H9 (cell line): ENCODE measurements around the gene GMPR. TPM values are rescaled to one million over a fixed set of nuclear protein-coding genes. Genes with fewer than 3 reads are reported as not detected.

Experiments used
- DNase-seq: peaks from one replicate; pipeline ENCODE4 v3.0.0-alpha.2; 2017
- H2AFZ ChIP-seq: one replicate; pipeline ENCODE4 v1.6.1; 2013; ENCODE audit warnings: mild to moderate bottlenecking, low read length, control low read depth, moderate library complexity
- H2AK5ac ChIP-seq: 2 replicates; pipeline ENCODE4 v1.6.1; 2013; ENCODE audit warnings: low read length, control low read depth, mixed read lengths; ENCODE audit not compliant: insufficient read length
- H2BK120ac ChIP-seq: one replicate; pipeline ENCODE4 v1.6.1; 2013; ENCODE audit warnings: low read depth, mild to moderate bottlenecking, low read length, control low read depth, inconsistent platforms; ENCODE audit not compliant: poor library complexity, severe bottlenecking
- H2BK12ac ChIP-seq: 2 replicates; pipeline ENCODE4 v1.6.1; 2013; ENCODE audit warnings: low read length, control low read depth, mixed read lengths, low read depth; ENCODE audit not compliant: insufficient read length
- H2BK15ac ChIP-seq: 2 replicates; pipeline ENCODE4 v1.6.1; 2013; ENCODE audit warnings: low read depth, low read length, control low read depth
- H2BK20ac ChIP-seq: one replicate; pipeline ENCODE4 v1.6.1; 2013; ENCODE audit warnings: low read depth, mild to moderate bottlenecking, low read length, control low read depth, inconsistent platforms; ENCODE audit not compliant: poor library complexity, severe bottlenecking
- H2BK5ac ChIP-seq: 2 replicates; pipeline ENCODE4 v1.6.1; 2013; ENCODE audit warnings: low read length, control low read depth, mixed read lengths; ENCODE audit not compliant: insufficient read length
- H3K14ac ChIP-seq: 2 replicates; pipeline ENCODE4 v1.6.1; 2013; ENCODE audit warnings: low read length, control low read depth; ENCODE audit not compliant: insufficient read depth
- H3K18ac ChIP-seq: 2 replicates; pipeline ENCODE4 v1.6.1; 2013; ENCODE audit warnings: low read depth, mild to moderate bottlenecking, mixed read lengths, low read length, control low read depth; ENCODE audit not compliant: insufficient read length
- H3K23ac ChIP-seq: 2 replicates; pipeline ENCODE4 v1.6.1; 2013; ENCODE audit warnings: low read length, control low read depth, mixed read lengths, low read depth; ENCODE audit not compliant: insufficient read length
- H3K23me2 ChIP-seq: 2 replicates; pipeline ENCODE4 v1.6.1; 2013; ENCODE audit warnings: low read depth, mild to moderate bottlenecking, mixed read lengths, low read length, control low read depth; ENCODE audit not compliant: insufficient read length, poor library complexity, severe bottlenecking
- H3K27ac ChIP-seq: 2 replicates; pipeline ENCODE4 v1.5.1; 2013; ENCODE audit warnings: low read length, control low read depth, mixed read lengths, low read depth; ENCODE audit not compliant: insufficient read length
- H3K27me3 ChIP-seq: 2 replicates; pipeline ENCODE4 v1.6.1; 2013; ENCODE audit warnings: low read length, control low read depth, inconsistent platforms; ENCODE audit not compliant: insufficient read depth
- H3K4ac ChIP-seq: 2 replicates; pipeline ENCODE4 v1.6.1; 2013; ENCODE audit warnings: low read depth, mild to moderate bottlenecking, control low read depth, inconsistent platforms, low read length, moderate library complexity
- H3K4me1 ChIP-seq: 2 replicates; pipeline ENCODE4 v1.6.1; 2013; ENCODE audit warnings: low read length, control low read depth, inconsistent platforms; ENCODE audit not compliant: insufficient read depth
- H3K4me2 ChIP-seq: 2 replicates; pipeline ENCODE4 v1.6.1; 2013; ENCODE audit warnings: low read length, control low read depth, mixed read lengths; ENCODE audit not compliant: insufficient read length, insufficient read depth
- H3K56ac ChIP-seq: 2 replicates; pipeline ENCODE4 v1.6.1; 2013; ENCODE audit warnings: low read depth, mild to moderate bottlenecking, mixed read lengths, low read length, control low read depth; ENCODE audit not compliant: insufficient read length
- H3K79me1 ChIP-seq: 2 replicates; pipeline ENCODE4 v1.6.1; 2013; ENCODE audit warnings: low read depth, mild to moderate bottlenecking, moderate library complexity, low read length, control low read depth, inconsistent platforms; ENCODE audit not compliant: insufficient read depth, poor library complexity, severe bottlenecking
- H3K79me2 ChIP-seq: 2 replicates; pipeline ENCODE4 v1.6.1; 2013; ENCODE audit warnings: low read length, control low read depth, inconsistent platforms; ENCODE audit not compliant: insufficient read depth
- H3K9ac ChIP-seq: 2 replicates; pipeline ENCODE4 v1.6.1; 2013; ENCODE audit warnings: low read length, control low read depth, mixed read lengths; ENCODE audit not compliant: insufficient read length; ENCODE audit errors: extremely low read depth
- H3K9me3 ChIP-seq: one replicate; pipeline ENCODE4 v1.6.1; 2013; ENCODE audit warnings: low read depth, low read length, inconsistent platforms; ENCODE audit not compliant: control insufficient read depth
- H3T11ph ChIP-seq: one replicate; pipeline ENCODE4 v1.6.1; 2013; ENCODE audit warnings: mild to moderate bottlenecking, low read length, control low read depth, inconsistent platforms
- H4K20me1 ChIP-seq: one replicate; pipeline ENCODE4 v1.6.1; 2013; ENCODE audit not compliant: control insufficient read depth, insufficient read length, insufficient read depth
- H4K5ac ChIP-seq: 2 replicates; pipeline ENCODE4 v1.6.1; 2013; ENCODE audit warnings: low read depth, mild to moderate bottlenecking, mixed read lengths, low read length, control low read depth; ENCODE audit not compliant: insufficient read length
- H4K8ac ChIP-seq: replicated peaks from 2 replicates; pipeline ENCODE4 v1.6.1; 2013; ENCODE audit warnings: low read length, control low read depth, mixed read lengths, low read depth; ENCODE audit not compliant: insufficient read length
- H4K91ac ChIP-seq: 2 replicates; pipeline ENCODE4 v1.6.1; 2013; ENCODE audit warnings: low read depth, mild to moderate bottlenecking, moderate library complexity, mixed read lengths, low read length, control low read depth; ENCODE audit not compliant: insufficient read length
- H3K27ac Mint-ChIP-seq, 3 experiments: 2 replicates in 2 of 3; 3 replicates in 1 of 3; pipeline ENCODE4 v1.8.0; 2020 to 2021; ENCODE audit warnings: mixed read lengths in 3 of 3, mild to moderate bottlenecking in 1 of 3, moderate library complexity in 1 of 3
- H3K27me3 Mint-ChIP-seq: 2 replicates; pipeline ENCODE4 v1.8.0; 2021; ENCODE audit warnings: low read depth, mild to moderate bottlenecking, moderate library complexity, mixed read lengths
- H3K36me3 Mint-ChIP-seq, 3 experiments: 2 replicates in 2 of 3; 3 replicates in 1 of 3; pipeline ENCODE4 v1.8.0; 2020 to 2021; ENCODE audit warnings: low read depth in 3 of 3, mixed read lengths in 3 of 3; ENCODE audit not compliant: insufficient read depth in 1 of 3
- H3K4me1 Mint-ChIP-seq, 2 experiments: 2 replicates each; pipeline ENCODE4 v1.8.0; 2020; ENCODE audit warnings: mixed read lengths in 2 of 2
- H3K4me3 Mint-ChIP-seq, 2 experiments: 2 replicates in 1 of 2; 3 replicates in 1 of 2; pipeline ENCODE4 v1.8.0; 2020 to 2021; ENCODE audit warnings: mild to moderate bottlenecking in 2 of 2, mixed read lengths in 2 of 2, moderate library complexity in 1 of 2
- H3K9me3 Mint-ChIP-seq, 2 experiments: 2 replicates in 1 of 2; 3 replicates in 1 of 2; pipeline ENCODE4 v1.8.0; 2020; ENCODE audit warnings: mild to moderate bottlenecking in 2 of 2, mixed read lengths in 2 of 2, moderate library complexity in 1 of 2
- WGBS: extraction: QIAGEN DNeasy Blood & Tissue Kit; methylation state at CpG from one replicate; pipeline ENCODE4 v1.1.7; 2013; ENCODE audit warnings: missing lambda C conversion rate, low lambda C conversion rate, mixed read lengths; ENCODE audit not compliant: insufficient read length; ENCODE audit errors: extremely low coverage; 5-methylcytosine and 5-hydroxymethylcytosine counted together
- total RNA-seq: library from RNA; stranded (reverse); gene quantifications from 2 replicates; pipeline ENCODE4 v1.2.1, GENCODE V29; 2021
- TF ChIP-seq, protein P1 (sequence below): fragments of 200-600 bp; sonication (generic); conservative IDR thresholded peaks from 3 replicates; pipeline ENCODE4 v1.8.0; 2021; ENCODE audit warnings: antibody characterized with exemption, mild to moderate bottlenecking

The GMPR gene
- total RNA-seq, 1 experiment from 2014 or later, result 0.70 TPM

DNA sequence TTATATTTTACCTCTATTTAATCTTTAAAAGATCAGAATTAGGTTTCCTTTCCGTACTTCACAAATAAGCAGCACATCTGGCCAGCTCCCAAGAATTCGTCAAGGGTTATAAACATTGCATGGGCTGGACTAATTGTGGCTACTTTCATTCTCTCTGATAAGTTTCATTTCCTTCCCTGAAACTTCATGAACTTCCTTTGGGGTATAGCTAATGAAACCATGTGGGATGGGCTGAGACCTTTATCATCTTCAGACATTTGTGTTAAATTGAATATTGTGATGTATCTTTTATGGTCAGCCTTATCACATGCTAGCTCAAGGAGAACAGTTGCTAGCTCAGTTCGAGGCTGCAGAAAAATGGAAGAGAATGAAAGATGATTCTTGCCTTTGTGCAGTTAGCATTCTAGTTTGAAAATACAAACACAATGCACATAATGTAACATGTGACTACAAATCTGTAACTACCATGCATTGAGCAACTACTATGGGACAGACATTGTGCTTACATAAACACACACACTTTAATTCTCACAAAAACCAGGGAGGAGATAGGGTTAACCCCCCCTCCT is 1.7 kb upstream of the GMPR start:
- Mint-ChIP-seq H3K9me3 (no peaks in the 10 kb centered on the region), H3K36me3 (no peaks in the 10 kb centered on the region), H3K27ac (no peak overlapping the region), H3K27me3 (peaks cover 61% of the 10 kb centered on the region), H3K4me1 (peaks cover 12 to 16% of the 10 kb centered on the region in 2 experiments), H3K4me3 (no peak overlapping the region)
- no peak overlapping the region for H2BK5ac ChIP-seq
- no peak overlapping the region for H4K91ac ChIP-seq
- H3K9ac ChIP-seq, result no peak overlapping the region
- H3K4ac ChIP-seq, result no peak overlapping the region
- no peak overlapping the region for H2BK12ac ChIP-seq
- H4K20me1 ChIP-seq, result no peaks in the 10 kb centered on the region
- no peaks in the 10 kb centered on the region for H3K79me2 ChIP-seq
- H3T11ph ChIP-seq, result no peak overlapping the region
- no peak overlapping the region for H3K14ac ChIP-seq
- no peak for DNase-seq
- H2AFZ ChIP-seq, result no peak overlapping the region
- no peak overlapping the region for H4K5ac ChIP-seq
- no peak overlapping the region for H2BK120ac ChIP-seq
- peaks cover 14% of the 10 kb centered on the region; the same call in 1 of the 2 replicates for H3K27me3 ChIP-seq
- peaks cover 14% of the 10 kb centered on the region for H3K23me2 ChIP-seq
- no peak overlapping the region for H3K56ac ChIP-seq
- H3K4me2 ChIP-seq, result no peak overlapping the region
- WGBS, result no CpG with 5 or more reads among the region's 3 CpGs
- H2BK20ac ChIP-seq, result no peak overlapping the region
- no peak overlapping the region for H2AK5ac ChIP-seq
- no peaks in the 10 kb centered on the region for H3K79me1 ChIP-seq
- no peak overlapping the region for H3K27ac ChIP-seq
- H4K8ac ChIP-seq, result no peak overlapping the region
- TF ChIP-seq, protein P1, sequence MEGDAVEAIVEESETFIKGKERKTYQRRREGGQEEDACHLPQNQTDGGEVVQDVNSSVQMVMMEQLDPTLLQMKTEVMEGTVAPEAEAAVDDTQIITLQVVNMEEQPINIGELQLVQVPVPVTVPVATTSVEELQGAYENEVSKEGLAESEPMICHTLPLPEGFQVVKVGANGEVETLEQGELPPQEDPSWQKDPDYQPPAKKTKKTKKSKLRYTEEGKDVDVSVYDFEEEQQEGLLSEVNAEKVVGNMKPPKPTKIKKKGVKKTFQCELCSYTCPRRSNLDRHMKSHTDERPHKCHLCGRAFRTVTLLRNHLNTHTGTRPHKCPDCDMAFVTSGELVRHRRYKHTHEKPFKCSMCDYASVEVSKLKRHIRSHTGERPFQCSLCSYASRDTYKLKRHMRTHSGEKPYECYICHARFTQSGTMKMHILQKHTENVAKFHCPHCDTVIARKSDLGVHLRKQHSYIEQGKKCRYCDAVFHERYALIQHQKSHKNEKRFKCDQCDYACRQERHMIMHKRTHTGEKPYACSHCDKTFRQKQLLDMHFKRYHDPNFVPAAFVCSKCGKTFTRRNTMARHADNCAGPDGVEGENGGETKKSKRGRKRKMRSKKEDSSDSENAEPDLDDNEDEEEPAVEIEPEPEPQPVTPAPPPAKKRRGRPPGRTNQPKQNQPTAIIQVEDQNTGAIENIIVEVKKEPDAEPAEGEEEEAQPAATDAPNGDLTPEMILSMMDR, result no peak
- H2BK15ac ChIP-seq, result no peak overlapping the region
- no peak overlapping the region for H3K23ac ChIP-seq
- H3K4me1 ChIP-seq, result no peaks in the 10 kb centered on the region
- H3K9me3 ChIP-seq, result no peaks in the 10 kb centered on the region
- no peak overlapping the region for H3K18ac ChIP-seq
